Activated B cell treated with CpG ODN at 0.5 μM for 24 hours (primary cell): Measurements from ENCODE around the gene IFIT1B. TPM values are rescaled to one million over a fixed set of nuclear protein-coding genes. Genes with fewer than 3 reads are reported as not detected.

ENCODE experiments used
- ATAC-seq: fragments of 200-7000 bp; cut with Tn5 transposase; one replicate; pipeline ENCODE4 v1.10.0; 2021; ENCODE audit warnings: low read depth, mild to moderate bottlenecking, moderate library complexity
- CTCF ChIA-PET: fragments of 350-600 bp; sonication (Branson Sonifier 250); formaldehyde crosslinking; loops from one replicate; lab custom pipeline; 2021; ENCODE audit warnings: antibody characterized with exemption; lab: Charles Lee
- POLR2A ChIA-PET: fragments of 350-600 bp; sonication (Branson Sonifier 250); formaldehyde crosslinking; loops from one replicate; lab custom pipeline; 2021; ENCODE audit warnings: antibody characterized with exemption; lab: Charles Lee
- DNase-seq: peaks from one replicate; pipeline ENCODE4 v3.0.0; 2022
- H3K27ac Mint-ChIP-seq: one replicate; pipeline ENCODE4 v1.8.0; 2020; ENCODE audit warnings: mixed read lengths
- H3K27me3 Mint-ChIP-seq: one replicate; pipeline ENCODE4 v1.8.0; 2021; ENCODE audit warnings: mixed read lengths
- H3K36me3 Mint-ChIP-seq: one replicate; pipeline ENCODE4 v1.8.0; 2021; ENCODE audit warnings: low read depth, mixed read lengths
- H3K4me1 Mint-ChIP-seq: one replicate; pipeline ENCODE4 v1.8.0; 2021; ENCODE audit warnings: mixed read lengths
- H3K4me3 Mint-ChIP-seq: one replicate; pipeline ENCODE4 v1.8.0; 2020; ENCODE audit warnings: mild to moderate bottlenecking, mixed read lengths
- H3K9me3 Mint-ChIP-seq: one replicate; pipeline ENCODE4 v1.8.0; 2020; ENCODE audit warnings: mixed read lengths
- CTCF ChIP-seq: fragments of 200-600 bp; IDR thresholded peaks from one replicate; pipeline ENCODE4 v1.8.0; 2022; ENCODE audit warnings: antibody characterized with exemption, mild to moderate bottlenecking
- intact Hi-C: fragments of 100-400 bp; cut with micrococcal nuclease; formaldehyde crosslinking; loops from one replicate; pipeline ENCODE4 v1.15.1; 2024
- total RNA-seq: library from RNA; stranded (reverse); gene quantifications from 2 replicates; pipeline ENCODE4 v1.2.3, GENCODE V29; 2022

IFIT1B gene
- total RNA-seq, 1 donor from 2014 or later, result not detected

GRCh38 chr10:89428877-89429276 lies 51.0 kb downstream of the IFIT1B start:
- Mint-ChIP-seq H3K4me1 (no peaks in the 10 kb centered on the region), H3K27ac (no peak overlapping the region), H3K36me3 (no peaks in the 10 kb centered on the region), H3K27me3 (peaks cover 4% of the 10 kb centered on the region), H3K4me3 (no peak overlapping the region), H3K9me3 (no peaks in the 10 kb centered on the region)
- POLR2A ChIA-PET, result no interaction called here
- DNase-seq (no peak), ATAC-seq (no peak)
- no peak for TF ChIP-seq CTCF
- intact Hi-C loops, result no loop called here
- CTCF ChIA-PET, result interaction anchor here (0.6 to 1.5 kb wide), 3 partner anchors 134 to 272 kb away, joined by 3 to 4 read pairs (median 3); no protein-coding TSS in a partner anchor

GRCh38 chr10:89431977-89432376 lies 54.1 kb downstream of the IFIT1B start:
- Mint-ChIP-seq H3K4me1 (no peaks in the 10 kb centered on the region), H3K4me3 (no peak overlapping the region), H3K9me3 (no peaks in the 10 kb centered on the region), H3K36me3 (no peaks in the 10 kb centered on the region), H3K27me3 (peaks cover 11% of the 10 kb centered on the region), H3K27ac (no peak overlapping the region)
- intact Hi-C loops, result no loop called here
- CTCF ChIA-PET, result no interaction called here
- DNase-seq (no peak), ATAC-seq (no peak)
- POLR2A ChIA-PET, result no interaction called here
- TF ChIP-seq CTCF, result no peak

Other genes starting within 250 kb of the IFIT1B start
- not detected in 2 replicates for gene CH25H, start 170.7 kb upstream of the IFIT1B start, total RNA-seq
- gene LIPA, start 126.3 kb upstream of the IFIT1B start, total RNA-seq, result 32.8 and 35.3 TPM in 2 replicates
- 4.9 and 5.7 TPM in 2 replicates for gene IFIT2, start 76.0 kb upstream of the IFIT1B start, total RNA-seq
- gene IFIT3, start 50.1 kb upstream of the IFIT1B start, total RNA-seq, result 3.2 TPM in 2 replicates
- gene IFIT1, start 14.6 kb downstream of the IFIT1B start, total RNA-seq, result 0.95 and 1.3 TPM in 2 replicates
- 20.0 and 21.3 TPM in 2 replicates for gene IFIT5, start 36.5 kb downstream of the IFIT1B start, total RNA-seq
- not detected in 2 replicates for gene SLC16A12, start 157.5 kb downstream of the IFIT1B start, total RNA-seq